NT2/D1 (cell line): Measurements from ENCODE around the gene PAIP2.
A peak's percentile ranks its signal among the peaks of the same experiment; 100 is the strongest.

ENCODE experiments used
- DNase-seq: peaks from one replicate; pipeline ENCODE4 v3.0.0-alpha.2; 2011; ENCODE audit warnings: low read depth, low spot score
- H3K27me3 ChIP-seq: 2 replicates; pipeline ENCODE4 v1.6.0; 2011; ENCODE audit warnings: mild to moderate bottlenecking; ENCODE audit not compliant: insufficient read length, insufficient read depth
- H3K36me3 ChIP-seq: 2 replicates; pipeline ENCODE4 v1.6.1; 2011; ENCODE audit warnings: mild to moderate bottlenecking, low read length, mixed read lengths; ENCODE audit not compliant: insufficient read depth, insufficient read length
- H3K4me1 ChIP-seq: 2 replicates; pipeline ENCODE4 v1.5.1; 2011; ENCODE audit not compliant: insufficient read depth, insufficient read length
- H3K4me3 ChIP-seq: 2 replicates; pipeline ENCODE4 v1.5.1; 2011; ENCODE audit warnings: low read depth; ENCODE audit not compliant: insufficient read length
- H3K9ac ChIP-seq: 2 replicates; pipeline ENCODE4 v1.6.0; 2011; ENCODE audit warnings: low read depth; ENCODE audit not compliant: insufficient read length
- H3K9me3 ChIP-seq: 2 replicates; pipeline ENCODE4 v1.5.1; 2011; ENCODE audit warnings: mild to moderate bottlenecking, low read length; ENCODE audit not compliant: insufficient read depth
- SUZ12 ChIP-seq: IDR thresholded peaks from 2 replicates; pipeline ENCODE4 v1.6.1; 2011; ENCODE audit not compliant: insufficient read length, insufficient read depth; ENCODE audit errors: extremely low read depth
- YY1 ChIP-seq: IDR thresholded peaks from 2 replicates; pipeline ENCODE4 v1.6.1; 2011; ENCODE audit not compliant: insufficient read length, insufficient read depth
- ZNF274 ChIP-seq: IDR thresholded peaks from 2 replicates; pipeline ENCODE4 v1.6.1; 2011; ENCODE audit warnings: mild to moderate bottlenecking, low read depth, low read length

PAIP2 gene, protein sequence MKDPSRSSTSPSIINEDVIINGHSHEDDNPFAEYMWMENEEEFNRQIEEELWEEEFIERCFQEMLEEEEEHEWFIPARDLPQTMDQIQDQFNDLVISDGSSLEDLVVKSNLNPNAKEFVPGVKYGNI

DNA sequence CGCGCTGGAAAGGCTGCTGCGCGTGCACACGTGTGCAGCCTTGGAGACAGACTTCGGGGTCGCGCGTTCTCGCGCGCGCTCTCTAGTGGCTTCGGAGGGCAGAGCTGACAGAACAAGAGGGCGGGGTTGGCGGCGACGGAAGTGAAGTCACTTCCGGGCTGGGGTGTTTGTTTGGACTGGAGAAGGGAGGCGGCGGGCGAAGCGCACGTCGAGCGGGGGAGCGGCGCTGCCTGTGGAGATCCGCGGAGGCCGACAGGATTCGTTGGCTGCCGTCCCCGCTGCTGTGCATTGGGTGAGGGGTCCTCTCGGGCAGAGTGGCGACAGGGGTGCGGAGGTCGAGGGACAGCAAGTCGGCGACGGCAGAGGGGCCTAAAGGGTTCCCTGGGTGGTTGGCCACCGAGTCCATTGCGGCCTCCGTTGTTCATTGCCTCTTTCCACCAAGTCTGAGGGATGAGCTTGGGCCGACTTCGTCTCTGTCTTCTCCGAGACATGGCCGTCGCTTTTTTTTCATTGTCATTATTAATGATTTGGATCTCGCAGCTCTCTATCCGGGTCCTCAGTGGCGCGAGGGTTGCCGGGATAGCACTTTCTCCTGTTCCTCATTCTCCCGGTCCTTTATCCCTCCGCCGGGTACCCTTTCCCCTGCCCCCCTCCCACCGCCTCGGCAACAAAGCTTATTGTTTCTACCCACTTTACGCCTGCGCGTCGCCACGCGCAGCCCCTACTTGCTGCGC is at the start of gene PAIP2:
Gene PAIP2, plus strand, starts transcription at position 166 of the 734 bp plus-strand sequence. CDS start 21,931 bp downstream, outside the sequence.
- no peak for TF ChIP-seq YY1
- no peak for TF ChIP-seq SUZ12
- TF ChIP-seq ZNF274, result no peak
- Histone ChIP-seq H3K9ac (peak within 1 kb of the TSS; percentile 98), H3K4me1 (no peaks in the 10 kb centered on the region), H3K9me3 (no peaks in the 10 kb centered on the region), H3K27me3 (no peaks in the 10 kb centered on the region), H3K4me3 (peak within 1 kb of the TSS; percentile 99), H3K36me3 (peaks cover 5% of the 10 kb centered on the region)
- DNase-seq, result peak; percentile 94

DNA sequence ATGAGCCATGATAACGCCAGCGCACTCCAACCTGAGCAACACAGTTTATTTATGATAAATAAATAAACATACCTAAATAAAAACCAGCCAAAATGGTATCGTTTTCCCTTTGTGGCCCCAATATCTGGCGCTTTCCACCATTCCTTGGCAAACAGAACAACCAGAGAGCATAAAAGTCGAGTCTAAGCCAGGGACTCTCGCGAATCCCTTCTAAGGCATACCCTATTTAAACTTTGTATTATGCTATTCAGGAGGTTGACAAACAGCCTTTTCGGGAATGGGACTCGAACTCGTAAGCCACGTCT is 48.5 kb upstream of the PAIP2 start:
- Histone ChIP-seq H3K9me3 (no peaks in the 10 kb centered on the region), H3K4me1 (no peaks in the 10 kb centered on the region), H3K4me3 (peak overlapping the region; percentile 84), H3K27me3 (no peaks in the 10 kb centered on the region), H3K36me3 (peaks cover 14% of the 10 kb centered on the region), H3K9ac (peak overlapping the region; percentile 68)
- no peak for DNase-seq
- no peak for TF ChIP-seq SUZ12
- TF ChIP-seq ZNF274, result no peak
- TF ChIP-seq YY1, result no peak

DNA sequence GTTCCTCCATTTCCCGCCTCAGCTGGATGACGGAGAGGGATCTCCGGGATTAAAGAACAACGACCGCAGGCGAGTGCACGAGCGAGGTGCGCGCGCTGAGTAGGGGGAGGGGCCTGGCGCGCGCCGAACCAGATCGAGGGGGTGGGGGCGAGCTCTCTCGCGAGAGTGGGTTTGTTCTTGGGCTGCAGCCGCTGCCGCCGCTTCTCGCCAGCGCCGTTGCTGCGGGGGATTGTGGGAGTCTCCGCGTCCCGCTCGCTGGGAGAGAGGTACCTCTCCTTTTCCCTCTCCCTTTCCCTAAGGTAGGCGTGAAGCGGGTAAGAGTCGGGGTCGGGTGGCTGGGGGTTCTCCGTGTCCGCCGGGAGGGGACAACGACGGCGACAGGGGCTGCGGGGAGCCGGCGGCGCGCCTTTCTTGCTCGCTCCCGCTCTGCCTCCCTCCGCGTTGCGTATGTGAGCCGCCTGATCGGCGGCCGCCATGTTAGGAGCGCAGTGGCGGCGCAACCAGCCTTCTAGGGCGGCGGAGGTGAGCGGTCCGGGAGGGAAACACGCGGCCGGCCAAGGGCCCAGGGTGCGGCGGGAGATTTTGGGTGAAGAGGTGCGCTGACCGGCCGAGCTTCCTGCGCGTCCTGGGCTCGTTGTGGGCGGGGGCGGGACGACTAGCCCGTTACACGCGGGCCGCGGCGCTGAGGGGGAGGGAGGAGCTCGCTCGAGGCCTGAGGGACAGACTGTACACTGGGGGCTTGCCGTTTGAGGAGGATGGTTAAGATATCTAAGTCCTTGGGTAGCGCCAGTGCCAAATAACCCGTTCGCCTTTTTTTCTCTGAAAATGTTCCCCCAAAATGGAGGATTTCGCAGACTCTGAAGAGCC is 47.9 kb upstream of the PAIP2 start, which contains the start of gene MATR3:
Gene MATR3, plus strand, starts transcription at position 234 of the 867 bp plus-strand sequence. CDS start 13,676 bp downstream, outside the sequence.
- Histone ChIP-seq H3K9me3 (no peaks in the 10 kb centered on the region), H3K9ac (peak within 1 kb of the TSS; percentile 98), H3K36me3 (peaks cover 14% of the 10 kb centered on the region), H3K4me1 (no peaks in the 10 kb centered on the region), H3K4me3 (peak within 1 kb of the TSS; percentile 84), H3K27me3 (no peaks in the 10 kb centered on the region)
- TF ChIP-seq SUZ12 (no peak), YY1 (peak; percentile 57)
- DNase-seq, result peak; percentile 87

GRCh38 chr5:139294374-139295165 is 47.1 kb upstream of the PAIP2 start:
- Histone ChIP-seq H3K4me3 (peak overlapping the region; percentile 84), H3K9me3 (no peaks in the 10 kb centered on the region), H3K4me1 (no peaks in the 10 kb centered on the region), H3K9ac (peak overlapping the region; percentile 98), H3K36me3 (peaks cover 21% of the 10 kb centered on the region), H3K27me3 (no peaks in the 10 kb centered on the region)
- no peak for DNase-seq
- TF ChIP-seq YY1, result no peak
- TF ChIP-seq ZNF274, result no peak
- TF ChIP-seq SUZ12, result no peak

DNA sequence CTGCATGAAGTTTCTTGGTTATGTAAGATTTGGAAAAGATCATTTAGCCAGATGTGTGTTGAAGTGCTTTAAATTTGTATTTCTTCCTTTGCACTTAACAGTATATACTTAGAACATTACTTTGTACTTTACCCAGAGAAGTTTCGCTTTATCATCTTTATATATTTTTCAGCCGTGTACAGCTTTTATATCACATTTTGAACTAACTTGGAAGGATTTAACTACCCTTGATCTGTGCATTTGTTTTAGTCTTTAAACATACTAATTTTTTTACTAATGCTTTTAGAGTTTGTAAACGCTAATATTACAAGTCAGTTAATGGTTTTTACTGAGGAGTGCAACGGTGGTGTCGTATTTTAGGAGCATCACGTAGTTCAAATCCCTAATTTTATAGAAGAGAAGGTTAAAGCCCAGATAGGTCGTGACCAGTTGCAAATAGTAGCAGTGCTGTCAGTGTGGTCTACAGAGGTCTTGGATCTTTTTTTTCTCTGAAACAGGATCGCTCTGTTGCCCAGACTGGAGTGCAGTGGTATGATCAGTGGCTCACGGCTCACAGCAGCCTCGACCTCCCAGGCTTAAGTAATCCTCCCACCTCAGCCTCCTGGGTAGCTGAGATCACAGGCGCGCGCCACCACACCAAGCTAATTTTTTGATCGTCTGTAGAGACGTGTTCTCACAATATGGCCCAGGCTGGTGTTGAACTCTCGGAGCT is 46.2 kb upstream of the PAIP2 start:
- H3K4me3 ChIP-seq, result peak overlapping the region; percentile 84
- no peaks in the 10 kb centered on the region for H3K4me1 ChIP-seq
- no peaks in the 10 kb centered on the region for H3K27me3 ChIP-seq
- DNase-seq, result no peak
- TF ChIP-seq YY1 (no peak), SUZ12 (no peak), ZNF274 (no peak)
- H3K9me3 ChIP-seq, result no peaks in the 10 kb centered on the region
- peaks cover 21% of the 10 kb centered on the region for H3K36me3 ChIP-seq
- H3K9ac ChIP-seq, result peak overlapping the region; percentile 98

DNA sequence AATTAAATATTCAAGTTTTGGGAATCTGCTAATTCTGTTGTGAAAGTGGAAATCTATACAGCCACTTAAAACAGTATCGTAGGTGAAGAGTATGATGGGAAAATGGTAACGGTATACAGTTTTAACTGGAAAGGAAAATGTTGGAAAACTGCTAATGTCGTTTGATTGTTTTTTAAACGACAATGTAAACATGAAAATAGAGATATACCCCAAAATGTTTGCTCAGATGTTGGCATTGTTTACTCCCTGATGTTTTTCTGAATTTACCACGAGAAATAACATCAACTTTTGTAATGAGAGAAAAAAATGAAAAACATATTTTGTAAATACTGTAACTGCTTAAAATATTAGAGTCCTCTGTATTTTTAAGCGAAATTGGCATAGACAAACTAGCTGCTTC is 45.5 kb upstream of the PAIP2 start:
- H3K4me1 ChIP-seq, result no peaks in the 10 kb centered on the region
- no peak for DNase-seq
- H3K9me3 ChIP-seq, result no peaks in the 10 kb centered on the region
- no peak for TF ChIP-seq YY1
- no peak for TF ChIP-seq ZNF274
- no peak for TF ChIP-seq SUZ12
- no peak overlapping the region for H3K9ac ChIP-seq
- H3K4me3 ChIP-seq, result no peak overlapping the region
- H3K27me3 ChIP-seq, result no peaks in the 10 kb centered on the region
- peaks cover 16% of the 10 kb centered on the region for H3K36me3 ChIP-seq
